ENCODE data around the gene LRFN2.

LRFN2 gene

DNA sequence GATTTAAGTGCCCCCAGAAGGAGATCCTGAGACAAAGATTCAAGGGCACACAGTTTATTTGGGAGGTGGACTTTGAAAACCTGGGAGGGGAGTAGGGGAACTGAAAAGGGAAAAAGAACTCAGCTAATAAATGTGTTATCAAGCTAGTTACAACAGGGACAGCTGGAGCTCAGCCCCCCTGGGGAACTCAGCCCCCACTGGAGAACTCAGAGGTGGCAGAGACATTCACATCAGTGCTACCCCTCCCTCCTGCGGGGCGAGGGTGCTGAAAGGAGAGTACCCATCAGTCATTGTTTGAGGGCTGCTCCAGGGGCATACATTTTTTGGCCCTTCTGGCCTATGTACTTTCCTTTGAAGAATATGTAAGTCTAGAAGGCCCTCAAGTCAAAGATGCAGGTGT is 101.4 kb downstream of the LRFN2 start:
- H3K4me3 ChIP-seq (ENCODE audit: low read depth, low read length) = no peak overlapping the region
- TF ChIP-seq, protein P1, sequence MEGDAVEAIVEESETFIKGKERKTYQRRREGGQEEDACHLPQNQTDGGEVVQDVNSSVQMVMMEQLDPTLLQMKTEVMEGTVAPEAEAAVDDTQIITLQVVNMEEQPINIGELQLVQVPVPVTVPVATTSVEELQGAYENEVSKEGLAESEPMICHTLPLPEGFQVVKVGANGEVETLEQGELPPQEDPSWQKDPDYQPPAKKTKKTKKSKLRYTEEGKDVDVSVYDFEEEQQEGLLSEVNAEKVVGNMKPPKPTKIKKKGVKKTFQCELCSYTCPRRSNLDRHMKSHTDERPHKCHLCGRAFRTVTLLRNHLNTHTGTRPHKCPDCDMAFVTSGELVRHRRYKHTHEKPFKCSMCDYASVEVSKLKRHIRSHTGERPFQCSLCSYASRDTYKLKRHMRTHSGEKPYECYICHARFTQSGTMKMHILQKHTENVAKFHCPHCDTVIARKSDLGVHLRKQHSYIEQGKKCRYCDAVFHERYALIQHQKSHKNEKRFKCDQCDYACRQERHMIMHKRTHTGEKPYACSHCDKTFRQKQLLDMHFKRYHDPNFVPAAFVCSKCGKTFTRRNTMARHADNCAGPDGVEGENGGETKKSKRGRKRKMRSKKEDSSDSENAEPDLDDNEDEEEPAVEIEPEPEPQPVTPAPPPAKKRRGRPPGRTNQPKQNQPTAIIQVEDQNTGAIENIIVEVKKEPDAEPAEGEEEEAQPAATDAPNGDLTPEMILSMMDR (IDR thresholded peaks at IDR 0.05; ENCODE audit: low read depth, low read length) = no peak
- in situ Hi-C loops (cut with HindIII; ENCODE audit: low sequenced_read_pairs) = no loop called here
- DNase-seq (ENCODE audit: low read depth, low spot score) = no peak

DNA sequence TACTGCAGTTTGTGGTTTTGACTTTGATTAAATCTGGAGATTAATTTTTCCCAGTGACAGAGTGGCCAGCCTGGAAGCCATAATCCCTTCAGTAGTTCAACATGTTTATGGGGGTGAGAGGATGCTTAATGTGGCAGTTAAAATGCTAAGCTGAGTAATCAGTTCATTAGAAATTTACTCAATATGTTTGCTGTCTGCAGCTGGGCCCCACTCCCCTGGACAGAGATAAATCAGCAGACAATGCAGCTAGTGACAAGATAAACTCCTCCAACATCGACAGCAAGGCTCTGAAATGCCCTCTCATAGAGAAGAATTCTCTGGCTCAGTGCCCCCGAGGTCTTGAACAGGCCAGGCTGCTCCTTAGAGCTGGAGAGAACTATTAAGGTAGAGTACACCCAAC is 101.9 kb downstream of the LRFN2 start:
- TF ChIP-seq, protein P1 (IDR thresholded peaks at IDR 0.05; ENCODE audit: low read depth, low read length) = no peak
- no peak for DNase-seq (ENCODE audit: low read depth, low spot score)
- in situ Hi-C loops (cut with HindIII; ENCODE audit: low sequenced_read_pairs) = no loop called here
- H3K4me3 ChIP-seq (ENCODE audit: low read depth, low read length) = no peak overlapping the region

DNA sequence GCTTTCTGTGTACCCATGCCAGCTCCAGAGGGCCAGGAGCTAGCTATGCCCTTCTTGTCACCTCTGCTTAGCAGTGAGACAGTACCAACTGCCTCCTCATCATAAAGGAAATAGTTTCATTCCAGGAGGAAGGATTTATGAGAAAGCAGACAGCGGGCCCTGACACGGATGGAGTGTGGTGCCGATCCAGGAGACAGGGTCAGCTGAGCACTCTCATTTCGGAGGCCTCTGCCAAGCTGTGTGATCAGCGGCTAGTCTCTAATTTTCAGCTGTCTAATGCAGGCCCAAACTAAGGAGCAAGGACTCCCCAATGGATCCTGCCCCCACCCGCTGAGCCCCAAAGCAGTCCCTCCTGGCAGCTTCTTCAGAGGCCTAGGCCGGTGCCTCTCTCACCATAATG is 103.1 kb downstream of the LRFN2 start:
- no peak overlapping the region for H3K4me3 ChIP-seq (ENCODE audit: low read depth, low read length)
- DNase-seq (ENCODE audit: low read depth, low spot score) = no peak
- in situ Hi-C loops (cut with HindIII; ENCODE audit: low sequenced_read_pairs) = no loop called here
- TF ChIP-seq, protein P1 (IDR thresholded peaks at IDR 0.05; ENCODE audit: low read depth, low read length) = no peak

GRCh38 chr6:40482532-40482931 is 104.6 kb downstream of the LRFN2 start:
- in situ Hi-C loops (cut with HindIII; ENCODE audit: low sequenced_read_pairs) = no loop called here
- H3K4me3 ChIP-seq (ENCODE audit: low read depth, low read length) = no peak overlapping the region
- TF ChIP-seq, protein P1 (IDR thresholded peaks at IDR 0.05; ENCODE audit: low read depth, low read length) = no peak
- DNase-seq (ENCODE audit: low read depth, low spot score) = no peak

DNA sequence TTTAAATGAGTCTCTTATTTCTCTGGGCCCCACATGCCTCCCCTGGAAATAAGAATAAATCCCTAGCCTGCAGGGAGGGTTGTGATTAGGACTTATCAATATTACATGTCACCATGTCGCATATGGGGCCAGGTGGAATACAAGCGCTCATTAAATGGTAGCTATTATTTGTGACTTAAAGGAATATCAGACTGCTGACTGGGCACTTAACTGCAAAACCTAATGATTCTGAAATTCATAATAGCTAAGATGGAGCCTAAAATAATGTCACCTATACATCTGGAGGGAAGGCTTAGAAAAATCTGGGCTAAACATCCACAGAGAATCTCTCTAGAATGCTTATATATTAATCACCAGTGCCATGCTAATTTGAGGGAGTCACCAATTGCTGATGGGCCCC is 106.5 kb downstream of the LRFN2 start:
- TF ChIP-seq, protein P1 (IDR thresholded peaks at IDR 0.05; ENCODE audit: low read depth, low read length) = no peak
- in situ Hi-C loops (cut with HindIII; ENCODE audit: low sequenced_read_pairs) = no loop called here
- DNase-seq (ENCODE audit: low read depth, low spot score) = no peak
- no peak overlapping the region for H3K4me3 ChIP-seq (ENCODE audit: low read depth, low read length)

GRCh38 chr6:40479706-40480105 is 107.5 kb downstream of the LRFN2 start:
- H3K4me3 ChIP-seq (ENCODE audit: low read depth, low read length) = no peak overlapping the region
- no peak for DNase-seq (ENCODE audit: low read depth, low spot score)
- in situ Hi-C loops (cut with HindIII; ENCODE audit: low sequenced_read_pairs) = no loop called here
- TF ChIP-seq, protein P1 (IDR thresholded peaks at IDR 0.05; ENCODE audit: low read depth, low read length) = no peak

All from astrocyte of the spinal cord (primary cell).